IMR-90 (cell line): ENCODE results near the gene NTN4. TPM values are rescaled to one million over a fixed set of nuclear protein-coding genes. Genes with fewer than 3 reads are reported as not detected.

ENCODE experiments used
- ATAC-seq: fragments of 200-7000 bp; cut with Tn5 transposase; 2 replicates; pipeline ENCODE4 v1.9.1; 2020; ENCODE audit warnings: low read depth, mild to moderate bottlenecking, moderate library complexity
- BruUV-seq: library from RNA; stranded (reverse); fragments of 400-500 nt; replicated peaks from 2 replicates; lab custom pipeline; 2021; lab: Mats Ljungman, UMichigan
- CTCF ChIA-PET: fragments of 300-600 bp; formaldehyde crosslinking; extraction: SDS; loops from one replicate; lab custom pipeline; 2021; ENCODE audit warnings: antibody characterized with exemption; lab: Yijun Ruan, JAX
- POLR2A ChIA-PET: fragments of 300-600 bp; sonication (Branson Sonifier 250); formaldehyde crosslinking; loops from one replicate; lab custom pipeline; 2022; ENCODE audit warnings: antibody characterized with exemption; ENCODE audit not compliant: unreplicated experiment; lab: Charles Lee
- DNase-seq: peaks from one replicate; pipeline ENCODE4 v3.0.0; 2013
- H2AFZ ChIP-seq: replicated peaks from 2 replicates; pipeline ENCODE3; 2013; ENCODE audit warnings: low read length, mild to moderate bottlenecking; ENCODE audit not compliant: poor library complexity
- H2AK5ac ChIP-seq: 2 replicates; pipeline ENCODE4 v1.6.1; 2013; ENCODE audit warnings: low read depth, low read length, inconsistent platforms
- H2AK9ac ChIP-seq: replicated peaks from 2 replicates; pipeline ENCODE3; 2013; ENCODE audit warnings: mild to moderate bottlenecking, low read depth, low read length, moderate library complexity; ENCODE audit not compliant: poor library complexity
- H2BK120ac ChIP-seq: 2 replicates; pipeline ENCODE4 v1.6.1; 2013; ENCODE audit warnings: low read depth, low read length, inconsistent platforms
- H2BK15ac ChIP-seq: 3 replicates; pipeline ENCODE4 v1.6.1; 2013; ENCODE audit warnings: low read depth, low read length, inconsistent platforms
- H2BK20ac ChIP-seq: 2 replicates; pipeline ENCODE4 v1.6.1; 2013; ENCODE audit warnings: low read depth, mild to moderate bottlenecking, inconsistent platforms, low read length, moderate library complexity
- H2BK5ac ChIP-seq: 2 replicates; pipeline ENCODE4 v1.6.1; 2013; ENCODE audit warnings: mild to moderate bottlenecking, low read depth, low read length, inconsistent platforms; ENCODE audit not compliant: poor library complexity, severe bottlenecking
- H3K14ac ChIP-seq: replicated peaks from 2 replicates; pipeline ENCODE4 v1.6.1; 2013; ENCODE audit warnings: low read depth, low read length, inconsistent platforms
- H3K18ac ChIP-seq: 2 replicates; pipeline ENCODE4 v1.6.1; 2013; ENCODE audit warnings: low read depth, low read length, control low read depth
- H3K23ac ChIP-seq: 2 replicates; pipeline ENCODE4 v1.6.1; 2013; ENCODE audit warnings: low read depth, low read length, inconsistent platforms
- H3K27ac ChIP-seq: 2 replicates; pipeline ENCODE4 v1.5.1; 2013; ENCODE audit warnings: mild to moderate bottlenecking, control low read depth, low read length; ENCODE audit not compliant: insufficient read depth
- H3K27me3 ChIP-seq: 2 replicates; pipeline ENCODE4 v1.6.1; 2013; ENCODE audit warnings: low read length; ENCODE audit not compliant: control insufficient read depth, insufficient read depth
- H3K36me3 ChIP-seq: 2 replicates; pipeline ENCODE4 v1.6.1; 2013; ENCODE audit warnings: low read length, mixed read lengths; ENCODE audit not compliant: control insufficient read depth, insufficient read depth
- H3K4ac ChIP-seq: 2 replicates; pipeline ENCODE4 v1.6.1; 2013; ENCODE audit warnings: low read depth, low read length, inconsistent platforms
- H3K4me1 ChIP-seq: 2 replicates; pipeline ENCODE4 v1.6.1; 2013; ENCODE audit warnings: low read length, mixed read lengths; ENCODE audit not compliant: control insufficient read depth, insufficient read depth
- H3K4me2 ChIP-seq: 2 replicates; pipeline ENCODE4 v1.6.1; 2013; ENCODE audit warnings: low read depth, mild to moderate bottlenecking, control low read depth, low read length, moderate library complexity
- H3K4me3 ChIP-seq: 2 replicates; pipeline ENCODE4 v1.5.1; 2013; ENCODE audit warnings: low read depth, mild to moderate bottlenecking, control low read depth, low read length, moderate library complexity; ENCODE audit not compliant: insufficient read depth
- H3K56ac ChIP-seq: 2 replicates; pipeline ENCODE4 v1.6.1; 2013; ENCODE audit warnings: low read length, inconsistent platforms; ENCODE audit not compliant: insufficient read depth; ENCODE audit errors: extremely low read depth
- H3K79me1 ChIP-seq, 2 experiments: 2 replicates each; pipeline ENCODE4 v1.6.1; 2013; ENCODE audit warnings: low read length in 2 of 2, inconsistent platforms in 1 of 2, low read depth in 1 of 2
- H3K9ac ChIP-seq: 2 replicates; pipeline ENCODE4 v1.6.1; 2013; ENCODE audit warnings: low read depth, low read length, control low read depth
- H3K9me1 ChIP-seq: 2 replicates; pipeline ENCODE4 v1.6.1; 2013; ENCODE audit warnings: low read length, inconsistent platforms; ENCODE audit not compliant: insufficient read depth
- H3K9me3 ChIP-seq: 2 replicates; pipeline ENCODE4 v1.6.1; 2013; ENCODE audit warnings: low read length; ENCODE audit not compliant: control insufficient read depth, insufficient read depth
- H4K20me1 ChIP-seq: 2 replicates; pipeline ENCODE4 v1.6.1; 2013; ENCODE audit warnings: low read length, inconsistent platforms; ENCODE audit not compliant: insufficient read depth
- H4K5ac ChIP-seq: 2 replicates; pipeline ENCODE4 v1.6.1; 2013; ENCODE audit warnings: mild to moderate bottlenecking, low read depth, low read length, control low read depth
- H4K8ac ChIP-seq, 2 experiments: 2 replicates each; pipeline ENCODE4 v1.6.1; 2013; ENCODE audit warnings: low read depth in 2 of 2, low read length in 2 of 2, control low read depth in 1 of 2, inconsistent platforms in 1 of 2
- H4K91ac ChIP-seq: 2 replicates; pipeline ENCODE4 v1.6.1; 2013; ENCODE audit warnings: low read depth, low read length, inconsistent platforms; ENCODE audit not compliant: insufficient read depth
- BHLHE40 ChIP-seq: fragments of 150-350 bp; IDR thresholded peaks from 2 replicates; pipeline ENCODE4 v1.6.1; 2016; ENCODE audit warnings: mild to moderate bottlenecking, low read depth, low read length
- CEBPB ChIP-seq: IDR thresholded peaks from 2 replicates; pipeline ENCODE4 v1.6.1; 2012; ENCODE audit warnings: low read depth, low read length, improper control_type of control experiment
- CHD1 ChIP-seq: IDR thresholded peaks from 2 replicates; pipeline ENCODE4 v1.6.1; 2012; ENCODE audit warnings: low read depth, low read length, improper control_type of control experiment
- CTCF ChIP-seq: conservative IDR thresholded peaks from 2 replicates; pipeline ENCODE4 v1.5.1; 2012; ENCODE audit warnings: mild to moderate bottlenecking, low read depth, low read length, improper control_type of control experiment
- FOS ChIP-seq: fragments of 150-350 bp; IDR thresholded peaks from 2 replicates; pipeline ENCODE4 v1.6.1; 2016; ENCODE audit warnings: low read depth, low read length
- MAFK ChIP-seq: IDR thresholded peaks from 2 replicates; pipeline ENCODE4 v1.6.1; 2012; ENCODE audit warnings: low read depth, low read length, improper control_type of control experiment
- MAZ ChIP-seq: IDR thresholded peaks from 2 replicates; pipeline ENCODE4 v1.6.1; 2012; ENCODE audit warnings: low read depth, mild to moderate bottlenecking, low read length, improper control_type of control experiment, moderate library complexity, borderline replicate concordance
- NFE2L2 ChIP-seq: fragments of 150-350 bp; IDR thresholded peaks from 2 replicates; pipeline ENCODE4 v1.6.1; 2016; ENCODE audit warnings: low read depth, mild to moderate bottlenecking, low read length
- POLR2A ChIP-seq: IDR thresholded peaks from 2 replicates; pipeline ENCODE4 v1.6.1; 2012; ENCODE audit warnings: mild to moderate bottlenecking, low read depth, low read length
- RAD21 ChIP-seq: IDR thresholded peaks from 2 replicates; pipeline ENCODE4 v1.6.1; 2012; ENCODE audit warnings: low read length, improper control_type of control experiment
- RCOR1 ChIP-seq: IDR thresholded peaks from 2 replicates; pipeline ENCODE4 v1.6.1; 2012; ENCODE audit warnings: mild to moderate bottlenecking, low read length, improper control_type of control experiment; ENCODE audit not compliant: insufficient replicate concordance
- SMC3 ChIP-seq: fragments of 150-350 bp; IDR thresholded peaks from 2 replicates; pipeline ENCODE4 v1.6.1; 2016; ENCODE audit warnings: low read depth, mild to moderate bottlenecking, antibody characterized with exemption, low read length, moderate library complexity
- USF2 ChIP-seq: fragments of 150-350 bp; IDR thresholded peaks from 2 replicates; pipeline ENCODE4 v1.6.1; 2017; ENCODE audit warnings: mild to moderate bottlenecking, antibody characterized with exemption, low read length, low read depth
- WGBS, 2 experiments: methylation state at CpG; one replicate each; pipeline versions ENCODE4 v1.1.5 to v1.1.7; 2013; ENCODE audit warnings: missing lambda C conversion rate in 2 of 2; ENCODE audit not compliant: insufficient read length in 1 of 2; ENCODE audit errors: extremely low coverage in 2 of 2; 5-methylcytosine and 5-hydroxymethylcytosine counted together
- dilution Hi-C: fragments of 300-500 bp; cut with HindIII; formaldehyde crosslinking; loops from one replicate; pipeline ENCODE4 v1.14.3; 2018; ENCODE audit warnings: low sequenced_read_pairs; ENCODE audit not compliant: unreplicated experiment
- in situ Hi-C: fragments of 300-500 bp; cut with MboI; formaldehyde crosslinking; loops from 3 replicates; pipeline ENCODE4 v1.14.3; 2019; ENCODE audit warnings: low sequenced_read_pairs, inconsistent platforms, mixed read lengths
- intact Hi-C: fragments of 100-400 bp; cut with micrococcal nuclease; formaldehyde crosslinking; loops from 2 replicates; pipeline ENCODE4 v1.10.0; 2022
- polyA plus RNA-seq, 3 experiments: library from polyadenylated mRNA; depleted of rRNA; stranded (reverse); fragments of >200 nt; gene quantifications; 2 replicates each; pipeline ENCODE4 v1.2.3, GENCODE V29; 2012; ENCODE audit warnings: low replicate concordance in 1 of 3
- total RNA-seq: library from RNA; depleted of rRNA; stranded (reverse); fragments of >200 nt; gene quantifications from 2 replicates; pipeline ENCODE4 v1.2.3, GENCODE V29; 2012

NTN4 gene
- total and polyA plus RNA-seq, 2 of the 4 experiments (the other 2 are of a cell fraction), result 54.6 to 56.6 TPM

- no peak for TF ChIP-seq SMC3
These were observed 153.0 kb downstream of the NTN4 start (continued) for GRCh38 chr12:95637471-95638155.

GRCh38 chr12:95637010-95637409, 153.6 kb downstream of the NTN4 start:
- no peak overlapping the region for H3K4me3 ChIP-seq
- peak overlapping the region; percentile 99 for H2BK120ac ChIP-seq
- H2BK15ac ChIP-seq, result peak overlapping the region; percentile 99
- H2BK5ac ChIP-seq, result peak overlapping the region; percentile 86
- intact Hi-C loops (no loop called here), in situ Hi-C loops (no loop called here), dilution Hi-C loops (no loop called here)
- peaks cover 38% of the 10 kb centered on the region for H3K9me1 ChIP-seq
- 91% methylated on average over 21 of the region's 24 CpGs; no CpG with 5 or more reads in 1 of the 2 experiments for WGBS, 2 experiments
- H4K5ac ChIP-seq, result peak overlapping the region; percentile 64
- peak overlapping the region; percentile 82 for H3K56ac ChIP-seq
- H4K91ac ChIP-seq, result peak overlapping the region; percentile 100
- CTCF ChIA-PET, result interaction anchor here (0.6 kb wide), 1 partner anchor 24 kb away, joined by 3 read pairs; no protein-coding TSS in a partner anchor
- H3K9me3 ChIP-seq, result no peaks in the 10 kb centered on the region
- H2AFZ ChIP-seq, result peak overlapping the region; percentile 56
- ATAC-seq (no peak), DNase-seq (no peak)
- peak overlapping the region; percentile 59 for H2AK9ac ChIP-seq
- H3K27me3 ChIP-seq, result no peaks in the 10 kb centered on the region
- peaks cover 0 to 6% of the 10 kb centered on the region in 2 experiments; a peak in 2 of 4 replicates for H3K79me1 ChIP-seq
- H3K4me2 ChIP-seq, result no peak overlapping the region; the same call in 1 of the 2 replicates
- H3K18ac ChIP-seq, result peak overlapping the region; percentile 71
- no peak for TF ChIP-seq POLR2A
- no peak for TF ChIP-seq RAD21
- TF ChIP-seq FOS, result no peak
- no peak for TF ChIP-seq USF2
- TF ChIP-seq CTCF, result no peak
- no peak for TF ChIP-seq MAZ
- TF ChIP-seq RCOR1, result no peak
- no peak for TF ChIP-seq CEBPB
- no peak for TF ChIP-seq BHLHE40
- no peak for TF ChIP-seq NFE2L2
- TF ChIP-seq MAFK, result no peak
- TF ChIP-seq CHD1, result no peak
- TF ChIP-seq SMC3, result no peak
- no peak overlapping the region for H3K9ac ChIP-seq
- peak overlapping the region; percentile 99 for H3K14ac ChIP-seq
- H3K4me1 ChIP-seq, result peaks cover 28% of the 10 kb centered on the region
- no peaks in the 10 kb centered on the region for H4K20me1 ChIP-seq
- H3K4ac ChIP-seq, result peak overlapping the region; percentile 100
- peak overlapping the region; percentile 85 for H3K27ac ChIP-seq
- POLR2A ChIA-PET, result no interaction called here
- H3K36me3 ChIP-seq, result no peaks in the 10 kb centered on the region
- H3K23ac ChIP-seq, result peak overlapping the region; percentile 80
- H2BK20ac ChIP-seq, result peak overlapping the region; percentile 100
- peak overlapping the region; percentile 84 to 98 for H4K8ac ChIP-seq
- BruUV-seq, result no TSS peak
- H2AK5ac ChIP-seq, result peak overlapping the region; percentile 100
